Memory B cell (primary cell): Measurements from ENCODE around the gene TMEM63C.

ENCODE experiments used
- ATAC-seq: fragments of 150-1000 bp; cut with Tn5 transposase; 2 replicates; pipeline ENCODE4 v1.10.0; 2021; ENCODE audit warnings: low read depth, mild to moderate bottlenecking, moderate library complexity
- DNase-seq, 2 donors: peaks; one replicate each; pipeline ENCODE4 v3.0.0; 2022; ENCODE audit warnings: low spot score in 2 of 2
- H3K27ac Mint-ChIP-seq: one replicate; pipeline ENCODE4 v1.8.0; 2022; ENCODE audit warnings: mild to moderate bottlenecking, moderate library complexity, mixed read lengths
- H3K27me3 Mint-ChIP-seq: one replicate; pipeline ENCODE4 v1.8.0; 2022; ENCODE audit warnings: mixed read lengths
- H3K36me3 Mint-ChIP-seq: one replicate; pipeline ENCODE4 v1.8.0; 2022; ENCODE audit warnings: mild to moderate bottlenecking, mixed read lengths
- H3K4me1 Mint-ChIP-seq: one replicate; pipeline ENCODE4 v1.8.0; 2022; ENCODE audit warnings: mixed read lengths
- H3K4me3 Mint-ChIP-seq: one replicate; pipeline ENCODE4 v1.8.0; 2022; ENCODE audit warnings: mild to moderate bottlenecking, moderate library complexity, mixed read lengths
- H3K9me3 Mint-ChIP-seq: one replicate; pipeline ENCODE4 v1.8.0; 2022; ENCODE audit warnings: mixed read lengths

The TMEM63C gene

DNA sequence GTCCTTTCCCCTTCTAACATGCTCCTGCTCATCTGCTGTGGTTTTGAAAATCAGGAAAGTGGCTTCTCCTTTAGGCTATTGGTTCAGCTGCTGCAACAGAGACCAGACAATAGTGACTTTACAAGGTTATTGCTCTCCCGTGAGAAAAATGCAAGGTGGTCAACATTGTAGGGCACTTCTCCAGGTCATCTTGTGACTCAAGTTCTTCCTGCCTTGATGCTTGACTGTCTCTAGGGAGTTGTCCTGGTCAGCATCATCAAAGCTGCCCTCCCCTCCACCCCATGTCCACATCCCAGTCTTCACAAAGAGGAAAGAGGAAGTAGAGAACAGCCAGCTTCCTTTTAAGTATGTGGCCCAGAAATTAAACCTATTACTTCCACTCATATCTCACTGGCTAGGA, 3.9 kb upstream of the TMEM63C start:
- peaks cover 13% of the 10 kb centered on the region for H3K4me1 Mint-ChIP-seq
- no peak for ATAC-seq
- no peak overlapping the region for H3K4me3 Mint-ChIP-seq
- H3K36me3 Mint-ChIP-seq: no peaks in the 10 kb centered on the region
- H3K9me3 Mint-ChIP-seq: no peaks in the 10 kb centered on the region
- no peak for DNase-seq
- H3K27me3 Mint-ChIP-seq: peaks cover 7% of the 10 kb centered on the region
- no peak overlapping the region for H3K27ac Mint-ChIP-seq

DNA sequence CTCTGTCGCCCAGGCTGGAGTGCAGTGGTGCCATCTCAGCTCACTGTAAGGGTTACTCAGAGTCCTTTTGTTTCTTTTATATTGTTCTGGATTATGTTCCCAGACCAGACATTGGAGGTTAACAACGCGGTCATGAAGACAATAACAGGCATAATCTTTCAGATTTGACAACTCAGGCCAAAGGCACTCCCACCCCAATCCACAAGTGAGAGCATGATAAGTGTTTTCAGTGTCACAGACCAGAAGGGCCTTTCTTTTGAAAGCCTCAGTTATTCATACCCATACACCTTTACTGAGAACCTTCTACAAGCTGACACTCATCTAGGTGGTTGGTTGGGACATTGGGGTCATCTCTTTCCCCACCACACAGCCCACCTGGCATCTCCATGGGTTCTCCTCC, 2.9 kb upstream of the TMEM63C start:
- no peak for ATAC-seq
- Mint-ChIP-seq H3K4me1 (peaks cover 16% of the 10 kb centered on the region), H3K4me3 (no peak overlapping the region), H3K9me3 (no peaks in the 10 kb centered on the region), H3K36me3 (no peaks in the 10 kb centered on the region), H3K27me3 (peaks cover 7% of the 10 kb centered on the region), H3K27ac (no peak overlapping the region)
- DNase-seq: no peak

DNA sequence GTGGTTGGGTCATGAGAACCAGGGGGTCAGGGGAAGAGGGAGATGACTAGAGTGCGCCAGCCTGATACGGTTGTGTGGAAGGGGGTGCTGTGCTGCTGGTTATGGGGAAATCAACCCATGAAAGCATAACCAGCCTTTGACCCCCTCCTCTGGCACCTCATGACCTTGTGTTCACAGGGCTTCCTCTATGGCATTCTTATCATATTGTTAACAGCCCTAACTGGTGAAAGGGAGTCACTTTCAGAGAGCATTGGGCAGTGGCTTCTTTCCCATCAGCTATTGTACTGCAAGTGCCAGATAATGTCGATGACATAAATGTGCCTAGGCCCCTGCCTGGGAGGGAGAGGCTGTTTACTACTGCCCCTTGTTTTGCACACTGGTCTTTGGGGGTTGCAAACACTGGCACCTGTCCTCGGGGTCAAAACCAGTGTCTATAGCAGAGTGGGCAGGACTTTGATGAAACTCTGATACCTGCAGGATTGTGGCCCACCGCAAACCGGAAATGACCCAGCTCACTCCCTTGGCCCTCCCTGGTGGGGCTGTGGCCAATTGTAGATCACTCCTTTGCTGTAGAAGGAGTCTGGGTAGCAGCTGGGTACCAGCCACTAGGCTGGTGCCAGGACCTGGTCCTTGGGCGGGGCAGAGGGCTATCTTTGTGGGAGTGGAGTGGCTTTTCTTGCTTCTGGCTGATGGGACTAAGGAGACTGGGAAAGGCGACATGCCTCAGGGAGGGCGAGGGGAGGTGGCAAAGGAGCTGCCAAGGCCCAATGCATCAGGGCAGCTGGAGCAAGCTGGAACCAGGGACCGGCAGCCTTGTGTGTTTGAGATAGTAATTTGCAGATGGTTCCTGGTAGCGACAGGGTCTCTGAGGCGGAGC, 634 bp upstream of the TMEM63C start:
- Mint-ChIP-seq H3K9me3 (no peaks in the 10 kb centered on the region), H3K4me3 (peak overlapping the region; percentile 85), H3K4me1 (peaks cover 22% of the 10 kb centered on the region), H3K36me3 (no peaks in the 10 kb centered on the region), H3K27ac (no peak overlapping the region), H3K27me3 (peaks cover 5% of the 10 kb centered on the region)
- peak; percentile 17 for ATAC-seq
- DNase-seq: no peak

DNA sequence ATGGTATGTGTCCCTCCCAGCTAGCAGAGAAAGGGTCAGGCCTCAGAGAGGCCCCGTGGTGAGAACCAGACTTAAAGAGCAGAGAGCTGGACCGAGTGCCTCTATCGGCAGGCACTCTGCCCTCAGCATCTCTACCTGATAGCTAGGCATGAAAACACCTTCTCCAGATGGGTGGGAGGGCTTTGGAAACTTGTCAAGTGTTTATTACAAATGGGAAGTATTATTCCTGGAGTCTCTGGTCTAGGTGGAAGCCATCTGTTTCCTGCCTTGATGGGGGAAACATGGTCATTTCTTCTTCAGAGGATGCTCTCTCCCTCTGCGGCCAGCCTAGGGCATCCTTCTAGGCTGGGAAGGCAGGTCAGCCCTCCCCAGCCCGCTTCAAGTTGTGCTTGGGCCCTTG, 2.3 kb downstream of the TMEM63C start:
- H3K27ac Mint-ChIP-seq: no peak overlapping the region

DNA sequence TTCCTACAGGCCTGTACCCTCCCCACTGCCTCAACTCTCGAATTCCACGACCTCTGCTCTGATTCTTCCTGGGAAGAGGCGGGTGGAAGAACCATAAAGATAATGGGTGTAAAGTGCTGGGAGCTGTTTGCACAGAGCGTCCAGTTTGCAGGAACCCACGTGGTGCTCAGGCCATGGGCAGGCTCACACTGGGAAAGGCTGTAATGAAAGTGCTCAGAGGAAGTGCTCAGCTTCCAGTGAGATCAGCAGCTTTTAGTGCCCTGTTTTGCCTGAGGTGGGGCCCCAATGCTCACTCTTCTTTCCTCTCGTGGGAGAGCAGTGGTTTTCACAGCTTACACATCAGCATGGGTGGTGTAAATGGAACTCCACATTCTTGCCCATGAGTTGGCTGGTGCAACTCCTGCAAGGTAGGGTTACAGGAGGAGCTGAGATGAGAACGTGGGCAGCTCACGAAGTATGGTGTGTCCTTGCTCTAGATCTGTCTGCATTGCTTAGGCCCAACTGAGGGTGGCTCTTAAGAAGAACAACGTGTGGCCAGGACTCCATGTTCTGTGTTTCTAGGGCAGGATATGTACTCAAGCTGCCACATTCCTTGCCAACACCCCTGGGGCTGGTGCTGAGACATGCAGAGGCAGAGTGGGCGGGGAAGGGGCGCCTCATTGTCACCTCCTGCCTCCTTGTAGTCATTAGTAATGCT, 2.9 kb downstream of the TMEM63C start:
- peaks cover 7% of the 10 kb centered on the region for H3K27me3 Mint-ChIP-seq
- H3K27ac Mint-ChIP-seq: no peak overlapping the region
- H3K4me3 Mint-ChIP-seq: peak overlapping the region; percentile 46
- ATAC-seq (no peak), DNase-seq (no peak)
- no peaks in the 10 kb centered on the region for H3K9me3 Mint-ChIP-seq
- no peaks in the 10 kb centered on the region for H3K36me3 Mint-ChIP-seq
- peaks cover 19% of the 10 kb centered on the region for H3K4me1 Mint-ChIP-seq

More for the DNA sequence above, 2.3 kb downstream of the TMEM63C start:
- no peaks in the 10 kb centered on the region for H3K9me3 Mint-ChIP-seq
- H3K27me3 Mint-ChIP-seq: peaks cover 7% of the 10 kb centered on the region
- DNase-seq: no peak
- peaks cover 19% of the 10 kb centered on the region for H3K4me1 Mint-ChIP-seq
- H3K36me3 Mint-ChIP-seq: no peaks in the 10 kb centered on the region
- no peak for ATAC-seq
- no peak overlapping the region for H3K4me3 Mint-ChIP-seq

DNA sequence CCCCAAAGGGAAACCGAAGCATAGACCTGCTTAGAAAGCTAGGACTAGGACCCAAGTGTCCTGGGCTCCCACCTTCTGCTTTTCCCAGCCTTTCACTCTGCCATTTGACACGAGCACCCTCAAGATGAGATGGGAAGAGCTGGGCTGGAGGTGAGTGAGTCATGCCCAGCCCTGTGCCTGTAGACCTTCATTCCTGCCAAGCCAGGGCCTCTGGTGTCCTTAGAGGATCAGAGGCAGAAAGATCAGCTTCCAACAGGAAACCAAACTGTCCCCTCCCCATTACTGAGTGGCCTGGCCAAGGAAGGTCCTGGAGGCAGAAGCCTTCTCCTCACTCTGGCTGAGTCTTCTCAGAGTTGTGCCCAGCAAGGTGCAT, 3.5 kb downstream of the TMEM63C start:
- H3K27ac Mint-ChIP-seq: no peak overlapping the region

DNA sequence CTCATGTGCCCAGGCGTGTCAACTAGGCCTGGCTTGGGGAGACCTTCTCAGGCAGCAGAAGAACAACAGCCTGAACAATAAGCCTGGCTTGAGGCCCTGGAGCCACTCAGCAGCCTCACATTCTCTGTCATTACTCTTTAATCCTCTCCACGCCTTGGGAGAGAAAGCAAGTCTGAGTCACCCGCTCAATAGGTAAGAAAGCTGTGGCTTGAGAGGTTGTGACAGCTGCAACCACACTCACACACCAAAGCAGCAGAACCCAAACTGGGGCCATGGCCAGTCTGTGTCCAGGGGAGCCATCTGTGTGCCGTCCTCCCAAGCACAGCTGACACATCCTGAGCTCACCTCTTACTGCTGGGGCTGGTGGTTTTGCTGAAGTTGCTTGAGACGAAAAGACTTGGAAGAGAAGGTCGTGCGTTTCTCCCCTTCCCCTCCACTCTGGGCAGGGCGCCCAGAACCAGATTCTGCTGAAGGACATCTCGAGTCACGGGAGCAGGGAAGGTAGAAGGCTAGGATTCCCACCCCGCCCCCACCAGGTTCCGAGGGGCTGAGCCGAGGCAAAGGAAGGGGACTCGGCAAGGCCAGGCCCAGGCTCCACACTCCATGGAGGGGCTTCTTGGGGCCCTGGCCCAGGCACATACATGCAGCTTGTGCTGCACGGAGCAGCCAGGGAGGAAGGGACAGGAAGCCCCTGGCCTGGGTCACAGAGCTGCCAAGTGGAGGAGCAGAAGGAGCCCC, 5.5 kb downstream of the TMEM63C start:
- Mint-ChIP-seq H3K36me3 (no peaks in the 10 kb centered on the region), H3K4me3 (no peak overlapping the region), H3K9me3 (no peaks in the 10 kb centered on the region), H3K27me3 (peaks cover 5% of the 10 kb centered on the region), H3K27ac (no peak overlapping the region), H3K4me1 (peaks cover 13% of the 10 kb centered on the region)
- ATAC-seq: no peak
- DNase-seq: no peak

More for the DNA sequence above, 3.5 kb downstream of the TMEM63C start:
- no peak overlapping the region for H3K4me3 Mint-ChIP-seq
- DNase-seq (no peak), ATAC-seq (no peak)
- peaks cover 19% of the 10 kb centered on the region for H3K4me1 Mint-ChIP-seq
- no peaks in the 10 kb centered on the region for H3K36me3 Mint-ChIP-seq
- H3K9me3 Mint-ChIP-seq: no peaks in the 10 kb centered on the region
- H3K27me3 Mint-ChIP-seq: peaks cover 6% of the 10 kb centered on the region

DNA sequence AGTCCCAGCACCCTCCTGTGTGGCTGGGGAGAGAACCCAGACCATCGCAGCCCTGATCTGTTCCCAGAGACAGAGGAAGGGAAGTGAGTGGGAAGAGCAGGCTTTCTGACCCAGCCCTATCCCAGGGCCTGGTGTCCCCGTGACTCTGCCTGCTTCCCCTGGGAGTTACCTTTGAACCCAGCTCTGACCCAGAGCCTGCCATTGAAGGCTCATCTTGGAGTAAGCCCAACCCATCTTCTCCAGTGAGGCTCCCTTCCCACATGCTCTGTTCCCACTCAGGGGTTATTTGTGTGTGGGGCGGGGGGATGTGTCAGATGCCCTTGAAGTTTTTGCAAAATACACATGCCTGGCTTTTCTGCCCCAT, 6.0 kb downstream of the TMEM63C start:
- DNase-seq: no peak
- Mint-ChIP-seq H3K4me1 (peaks cover 11% of the 10 kb centered on the region), H3K4me3 (no peak overlapping the region), H3K36me3 (no peaks in the 10 kb centered on the region), H3K27me3 (peaks cover 6% of the 10 kb centered on the region), H3K9me3 (no peaks in the 10 kb centered on the region), H3K27ac (no peak overlapping the region)
- ATAC-seq: no peak

DNA sequence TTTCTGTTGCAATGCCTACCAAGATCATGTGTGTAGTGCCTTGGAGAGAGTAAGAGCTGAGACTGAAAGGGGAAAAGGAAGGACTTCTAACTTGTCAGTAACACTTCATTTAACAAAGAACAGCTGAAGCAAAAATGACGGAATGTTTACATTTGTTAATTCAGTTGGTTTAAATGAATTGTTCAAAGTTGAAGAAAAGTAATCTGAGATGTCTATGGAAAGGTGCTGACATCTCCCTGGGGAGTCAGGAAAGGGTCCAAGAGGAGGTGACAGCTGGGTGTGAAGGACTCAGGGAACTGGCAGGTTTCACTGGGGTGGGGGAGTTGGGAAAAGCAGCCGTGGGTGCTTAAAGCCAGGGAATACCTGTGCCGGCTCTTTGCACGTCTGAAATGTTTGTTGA, 7.9 kb downstream of the TMEM63C start:
- no peaks in the 10 kb centered on the region for H3K9me3 Mint-ChIP-seq
- peaks cover 6% of the 10 kb centered on the region for H3K27me3 Mint-ChIP-seq
- ATAC-seq (no peak), DNase-seq (no peak)
- no peak overlapping the region for H3K4me3 Mint-ChIP-seq
- no peaks in the 10 kb centered on the region for H3K36me3 Mint-ChIP-seq
- peaks cover 5% of the 10 kb centered on the region for H3K4me1 Mint-ChIP-seq
- H3K27ac Mint-ChIP-seq: no peak overlapping the region

DNA sequence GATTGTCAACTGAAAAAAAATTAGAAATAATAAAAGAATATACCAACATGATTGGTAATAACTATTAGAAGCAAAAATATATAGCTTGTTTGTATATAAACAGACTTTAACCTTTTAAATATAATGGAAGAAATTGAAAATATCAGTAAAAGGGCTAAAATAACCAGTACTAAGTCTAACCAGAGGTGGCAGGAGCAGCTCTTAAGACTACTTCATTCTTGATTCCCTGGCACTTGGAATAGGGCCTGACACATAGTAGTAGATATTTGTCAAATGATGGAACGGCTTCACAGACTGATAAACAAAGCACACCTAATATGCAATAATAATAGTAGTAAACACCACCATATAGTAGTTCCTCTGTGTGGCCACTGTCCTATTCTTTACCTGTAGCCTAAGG, 9.4 kb downstream of the TMEM63C start:
- DNase-seq: no peak
- no peak overlapping the region for H3K27ac Mint-ChIP-seq
- no peak for ATAC-seq
- no peaks in the 10 kb centered on the region for H3K9me3 Mint-ChIP-seq
- H3K4me1 Mint-ChIP-seq: peaks cover 2% of the 10 kb centered on the region
- H3K4me3 Mint-ChIP-seq: no peak overlapping the region
- no peaks in the 10 kb centered on the region for H3K36me3 Mint-ChIP-seq
- peaks cover 7% of the 10 kb centered on the region for H3K27me3 Mint-ChIP-seq

DNA sequence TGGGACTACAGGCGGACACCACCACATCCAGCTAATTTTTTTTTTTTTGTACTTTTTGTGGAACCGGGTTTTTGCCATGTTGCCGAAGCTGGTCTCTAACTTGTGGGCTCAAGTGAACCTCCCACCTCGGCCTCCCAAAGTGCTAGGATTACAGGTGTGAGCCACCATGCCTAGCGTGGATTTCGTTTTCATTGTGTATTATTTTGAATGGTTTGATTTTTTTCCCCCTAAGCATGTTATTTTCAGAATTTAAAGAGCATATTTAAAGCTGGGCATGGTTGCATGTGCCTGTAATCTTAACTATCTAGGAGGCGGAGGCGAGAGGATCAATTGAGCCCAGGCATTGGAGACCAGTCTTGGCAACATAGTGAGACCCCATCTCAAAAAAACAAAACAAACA, 13.1 kb downstream of the TMEM63C start:
- Mint-ChIP-seq H3K4me1 (peaks cover 2% of the 10 kb centered on the region), H3K4me3 (no peak overlapping the region), H3K27ac (no peak overlapping the region), H3K9me3 (no peaks in the 10 kb centered on the region), H3K27me3 (peaks cover 10% of the 10 kb centered on the region), H3K36me3 (no peaks in the 10 kb centered on the region)
- ATAC-seq (no peak), DNase-seq (no peak)

DNA sequence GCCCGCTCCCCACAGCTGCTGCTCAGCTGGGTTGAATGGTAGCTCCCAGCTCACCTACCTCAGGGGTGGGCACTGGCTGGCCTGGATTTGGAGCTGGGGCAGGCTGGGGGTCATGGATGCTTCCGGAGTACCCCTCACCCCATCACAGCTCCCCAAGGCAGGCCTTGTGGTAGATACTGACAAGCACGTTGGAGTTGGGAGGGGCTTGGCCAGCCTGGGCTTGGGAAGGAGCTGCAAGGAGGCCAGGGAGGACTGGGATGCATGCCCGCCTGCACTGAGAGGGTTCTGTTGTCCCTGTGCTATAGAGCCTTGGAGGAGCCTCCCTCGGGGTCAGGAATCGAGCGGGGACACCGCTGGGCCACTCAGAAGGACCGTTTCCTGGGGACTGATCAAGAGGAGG, 14.2 kb downstream of the TMEM63C start:
- ATAC-seq: no peak
- Mint-ChIP-seq H3K27ac (no peak overlapping the region), H3K27me3 (peaks cover 12% of the 10 kb centered on the region), H3K4me3 (no peak overlapping the region), H3K36me3 (no peaks in the 10 kb centered on the region), H3K9me3 (no peaks in the 10 kb centered on the region), H3K4me1 (peaks cover 2% of the 10 kb centered on the region)
- DNase-seq: no peak

DNA sequence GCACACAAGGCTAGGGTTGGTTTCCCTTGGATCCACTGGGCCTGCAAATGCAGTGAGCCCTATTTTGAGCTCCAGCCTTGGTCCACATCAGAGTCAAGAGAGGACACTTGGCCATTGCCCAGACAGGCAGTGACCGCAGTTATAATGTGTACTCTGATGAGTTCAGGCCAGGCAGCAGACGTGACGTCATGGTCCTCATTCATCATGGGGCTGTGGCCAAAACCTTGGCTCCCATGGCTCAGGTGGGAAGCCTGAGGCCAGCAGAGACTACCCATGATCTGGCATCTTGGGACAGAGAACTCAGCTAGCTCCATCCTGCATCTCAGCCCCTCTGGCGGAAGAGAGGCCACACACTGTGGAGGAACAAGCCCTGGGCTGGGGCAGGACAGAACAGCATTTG, 16.4 kb downstream of the TMEM63C start:
- ATAC-seq: no peak

DNA sequence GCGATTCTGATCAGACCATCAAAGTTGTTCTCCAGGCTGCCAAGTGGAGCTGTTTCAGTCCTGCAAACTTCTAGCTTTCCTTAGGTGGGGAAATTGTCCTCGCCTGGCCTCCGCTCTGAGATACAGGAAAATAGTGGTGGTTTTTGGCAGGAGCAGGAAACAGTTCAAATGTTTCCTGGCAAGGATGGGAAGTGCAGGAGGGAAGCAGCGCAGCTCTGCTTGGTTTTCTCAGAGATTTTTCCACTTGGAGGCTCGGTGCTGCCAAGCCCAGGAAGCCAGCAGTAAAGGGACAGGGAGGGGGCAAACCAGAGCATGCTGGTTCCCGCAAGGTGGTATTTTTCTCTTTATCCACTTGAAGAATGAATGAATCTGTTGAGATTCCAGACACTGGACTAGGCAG, 17.0 kb downstream of the TMEM63C start:
- no peaks in the 10 kb centered on the region for H3K4me1 Mint-ChIP-seq
- no peaks in the 10 kb centered on the region for H3K9me3 Mint-ChIP-seq
- no peak overlapping the region for H3K27ac Mint-ChIP-seq
- H3K4me3 Mint-ChIP-seq: no peak overlapping the region
- ATAC-seq (no peak), DNase-seq (no peak)
- peaks cover 11% of the 10 kb centered on the region for H3K27me3 Mint-ChIP-seq
- H3K36me3 Mint-ChIP-seq: no peaks in the 10 kb centered on the region

More for the DNA sequence above, 16.4 kb downstream of the TMEM63C start:
- Mint-ChIP-seq H3K27ac (no peak overlapping the region), H3K27me3 (peaks cover 11% of the 10 kb centered on the region), H3K4me1 (no peaks in the 10 kb centered on the region), H3K4me3 (no peak overlapping the region), H3K36me3 (no peaks in the 10 kb centered on the region), H3K9me3 (no peaks in the 10 kb centered on the region)
- DNase-seq: no peak
